ENCODE measurements around the gene POP7.
A peak's percentile ranks its signal among the peaks of the same experiment; 100 is the strongest.

POP7 gene

DNA sequence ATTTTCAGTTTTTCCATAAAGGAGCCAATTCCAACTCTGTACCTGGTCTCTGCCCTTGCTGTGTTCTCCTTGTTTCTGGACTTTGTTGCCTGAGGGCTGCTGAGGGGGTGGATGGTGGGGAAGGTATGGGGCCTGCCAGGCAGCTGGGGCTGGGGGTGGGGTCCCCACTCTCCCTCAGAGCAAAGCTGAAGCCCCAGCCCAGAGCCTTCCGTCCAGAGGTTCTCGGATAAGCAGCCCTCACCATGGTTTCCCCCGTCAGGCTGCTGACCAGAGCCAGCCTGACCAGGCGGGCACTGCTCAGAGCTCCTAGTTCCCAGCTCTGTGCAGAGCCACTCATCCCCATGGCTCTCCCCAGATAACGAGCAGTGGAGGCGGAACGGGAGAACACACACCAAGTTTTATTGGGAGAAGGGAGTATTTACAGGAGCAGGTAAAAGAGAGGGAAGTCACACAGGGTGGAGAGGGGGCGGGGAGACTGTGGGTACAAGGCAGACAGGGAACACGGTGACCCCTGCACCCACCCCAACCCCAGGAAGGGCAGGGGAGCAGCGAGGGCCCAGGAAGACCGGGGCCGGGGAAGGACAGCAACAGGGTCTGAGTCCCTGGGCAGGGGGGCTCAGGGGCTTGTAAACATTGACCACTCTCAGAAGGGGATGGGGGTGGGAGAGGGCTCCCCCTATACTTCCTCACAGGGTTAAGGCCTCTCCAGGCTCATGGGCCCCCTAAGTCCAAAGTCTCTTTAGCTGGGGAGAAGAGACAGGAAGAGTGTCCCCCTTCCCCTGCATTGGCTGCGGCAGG is 26.6 kb upstream of the POP7 start:
- no peak for DNase-seq (ENCODE audit: low spot score)

DNA sequence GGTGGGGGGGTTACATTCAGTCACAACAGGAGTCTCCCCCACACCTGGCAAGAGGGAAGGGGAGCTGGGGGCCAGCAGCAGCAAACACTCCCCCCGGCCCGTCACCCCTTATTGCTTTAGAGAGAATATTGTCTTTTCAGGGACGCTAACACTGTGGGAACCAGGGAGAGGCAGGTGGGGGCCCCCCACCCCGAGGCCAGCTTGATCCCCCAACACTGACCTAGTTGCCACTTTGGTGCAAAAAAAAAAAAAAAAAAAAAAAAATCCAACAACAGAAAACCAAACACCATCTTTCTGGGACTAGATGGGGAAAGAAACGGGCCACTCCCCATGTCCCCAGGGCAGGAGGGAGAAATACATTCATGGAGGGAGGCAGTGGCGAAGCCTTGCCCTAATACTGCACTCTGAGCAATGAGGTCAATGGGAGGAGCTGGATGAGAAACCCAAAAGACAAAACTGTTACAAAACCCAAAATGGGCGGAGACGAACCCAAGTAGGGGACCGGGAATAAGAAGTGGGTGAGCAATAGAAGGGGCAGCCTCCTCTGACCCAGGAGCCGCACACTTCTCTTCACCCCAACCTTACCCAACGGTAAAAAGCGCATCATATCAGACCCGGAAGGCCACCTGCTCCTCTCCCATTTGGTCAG is 25.9 kb upstream of the POP7 start:
- no peak for DNase-seq (ENCODE audit: low spot score)

GRCh38 chr7:100680576-100681271 is 25.2 kb upstream of the POP7 start:
- no peak for DNase-seq (ENCODE audit: low spot score)

DNA sequence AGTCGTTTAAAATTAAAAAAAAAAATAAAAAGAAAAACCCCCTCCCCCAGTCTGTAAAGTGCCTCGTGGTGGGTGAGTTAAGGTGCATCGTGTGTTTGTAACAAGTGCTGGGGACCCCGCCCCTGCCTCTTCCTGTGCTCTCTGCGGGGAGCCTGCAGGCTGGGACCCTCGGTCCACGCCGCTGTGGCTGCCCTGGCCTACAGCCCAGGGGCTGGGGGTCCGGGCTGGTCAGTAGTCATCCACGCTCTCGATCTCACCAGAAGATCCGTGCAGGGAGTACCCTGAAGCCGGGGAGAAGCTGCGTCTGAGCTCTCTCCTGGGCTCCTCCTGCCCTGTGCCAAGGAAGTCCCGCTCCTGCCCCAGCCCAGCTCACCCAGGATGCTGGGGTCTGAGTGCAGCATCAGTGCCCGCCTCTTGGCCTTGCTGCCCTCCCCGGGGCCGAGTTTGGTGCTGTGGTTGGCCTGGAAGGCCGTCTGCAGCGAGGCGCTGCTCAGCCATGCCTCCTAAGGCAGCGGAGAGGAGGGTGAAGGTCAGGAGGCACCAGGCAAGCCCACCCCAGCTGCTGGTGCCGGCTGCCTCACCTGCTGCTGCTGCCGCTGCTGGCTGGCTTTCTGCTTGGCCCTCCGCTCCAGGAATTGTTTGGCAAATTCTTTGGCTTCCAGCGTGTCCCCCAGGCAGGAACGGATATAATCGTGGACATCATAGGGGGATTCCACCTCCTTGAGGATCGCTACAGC is 24.3 kb upstream of the POP7 start:
- no peak for DNase-seq (ENCODE audit: low spot score)

DNA sequence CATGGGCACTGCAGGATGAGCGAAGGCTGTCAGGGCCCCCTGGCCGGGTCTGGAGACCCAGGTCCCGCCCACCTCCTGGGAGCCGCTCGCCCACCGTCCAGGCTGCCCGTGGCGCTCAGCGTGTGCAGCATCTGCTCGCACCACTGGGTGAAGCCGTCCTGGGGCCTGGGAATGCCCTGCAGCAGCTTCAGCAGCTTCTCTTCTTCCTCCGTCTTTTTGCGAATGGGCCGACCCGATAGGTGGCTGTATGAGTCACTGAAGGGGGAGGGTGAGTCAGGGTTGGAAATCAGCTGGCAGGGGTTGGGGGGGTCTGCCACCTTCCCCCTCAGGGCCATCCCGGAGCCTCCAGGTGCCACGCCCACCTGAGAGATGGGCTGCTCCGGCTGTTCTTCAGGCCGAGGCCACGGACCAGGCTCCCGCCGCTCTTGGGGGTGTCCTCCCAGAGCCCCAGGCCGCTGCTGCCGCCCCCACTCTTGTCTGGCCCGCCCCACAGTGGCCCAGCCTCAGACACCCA is 23.6 kb upstream of the POP7 start:
- DNase-seq (ENCODE audit: low spot score): no peak

DNA sequence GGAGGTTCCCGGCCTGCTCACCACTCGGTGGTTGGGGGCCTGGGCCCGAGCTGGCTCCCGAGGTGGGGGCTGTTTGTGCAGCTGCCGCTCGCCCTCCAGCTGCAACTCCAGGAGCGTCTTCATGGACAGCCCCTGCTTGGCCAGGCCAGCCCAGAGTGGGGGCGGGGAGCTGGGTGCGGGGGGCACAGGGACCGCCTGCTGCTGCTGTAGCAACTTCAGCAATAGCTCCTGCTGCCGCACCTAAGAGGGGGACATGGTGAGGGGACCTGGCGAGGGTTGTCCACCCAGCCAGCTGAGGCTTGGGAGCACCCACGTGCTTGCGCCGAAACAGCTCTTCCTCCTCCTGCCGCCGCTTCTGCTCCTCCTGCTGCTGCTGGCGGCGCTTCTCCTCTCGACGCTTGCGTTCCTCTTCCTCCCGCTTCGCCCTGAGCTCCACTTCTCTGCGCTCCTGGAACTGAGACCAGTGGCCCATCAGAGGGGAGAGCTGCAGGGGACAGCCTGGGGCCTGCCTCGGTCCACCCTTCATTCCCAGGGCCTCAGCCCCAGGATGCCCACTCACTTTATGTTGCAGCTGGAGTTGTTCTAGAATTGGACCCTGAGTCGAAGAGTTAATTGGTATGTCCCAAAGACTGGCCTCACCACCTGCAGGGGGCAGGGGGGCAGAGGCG is 22.8 kb upstream of the POP7 start:
- no peak for DNase-seq (ENCODE audit: low spot score)

GRCh38 chr7:100683659-100684533 is 22.0 kb upstream of the POP7 start:
- DNase-seq (ENCODE audit: low spot score): no peak

DNA sequence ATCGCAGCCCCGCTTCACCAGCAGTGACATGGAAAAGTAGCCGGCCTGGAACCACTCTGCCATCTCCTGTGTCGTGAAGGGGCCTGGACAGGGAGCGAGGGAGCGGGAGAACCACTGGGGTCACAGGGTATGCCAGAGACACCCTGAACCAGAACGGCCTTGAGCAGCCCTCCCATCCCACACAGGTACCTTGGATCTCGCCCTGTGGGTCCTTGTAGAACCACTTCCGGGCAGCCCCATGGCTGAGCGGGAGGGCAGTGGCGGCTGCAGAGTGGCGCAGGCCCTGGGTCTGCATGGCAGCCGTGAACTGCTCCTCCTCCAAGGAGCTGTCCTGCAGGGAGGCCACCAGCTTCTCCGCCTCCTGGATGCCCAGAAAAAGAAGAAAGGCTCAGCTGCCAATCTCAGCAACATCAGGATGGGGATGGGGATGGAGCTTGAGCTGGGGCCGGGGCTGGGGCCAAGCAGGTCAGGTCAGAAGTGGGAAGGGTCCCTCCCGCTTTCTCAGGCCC is 21.3 kb upstream of the POP7 start:
- no peak for DNase-seq (ENCODE audit: low spot score)

DNA sequence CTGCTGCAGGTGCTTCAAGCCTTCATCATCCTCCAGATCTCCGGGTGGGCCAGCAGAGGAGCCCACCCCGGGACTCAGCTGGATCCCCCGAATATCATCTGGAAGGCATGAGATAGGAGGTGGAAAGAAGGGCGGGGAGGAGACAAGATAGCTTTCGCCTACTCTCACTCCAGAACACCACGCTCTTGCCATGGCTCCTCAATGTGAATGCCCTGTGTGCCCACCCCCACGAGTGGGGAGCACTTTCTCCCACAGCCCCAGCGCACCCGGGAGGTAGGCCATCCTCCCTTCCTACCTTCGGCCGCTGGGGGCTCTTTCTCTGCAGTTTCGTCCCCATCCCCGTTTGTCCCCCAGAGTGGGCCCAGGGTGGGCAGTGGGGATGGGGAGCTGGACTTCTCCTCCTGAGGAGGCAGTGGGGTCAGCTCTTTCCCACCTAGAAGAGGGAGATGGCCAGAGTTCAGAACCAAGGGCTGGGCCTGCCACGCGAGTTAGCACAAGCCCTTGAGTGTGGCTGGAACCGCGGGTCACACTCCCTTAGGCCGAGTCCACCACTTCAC is 20.8 kb upstream of the POP7 start:
- no peak for DNase-seq (ENCODE audit: low spot score)

- DNase-seq (ENCODE audit: low spot score): no peak
Observed at GRCh38 chr7:100685631-100686145, 20.2 kb upstream of the POP7 start.

DNA sequence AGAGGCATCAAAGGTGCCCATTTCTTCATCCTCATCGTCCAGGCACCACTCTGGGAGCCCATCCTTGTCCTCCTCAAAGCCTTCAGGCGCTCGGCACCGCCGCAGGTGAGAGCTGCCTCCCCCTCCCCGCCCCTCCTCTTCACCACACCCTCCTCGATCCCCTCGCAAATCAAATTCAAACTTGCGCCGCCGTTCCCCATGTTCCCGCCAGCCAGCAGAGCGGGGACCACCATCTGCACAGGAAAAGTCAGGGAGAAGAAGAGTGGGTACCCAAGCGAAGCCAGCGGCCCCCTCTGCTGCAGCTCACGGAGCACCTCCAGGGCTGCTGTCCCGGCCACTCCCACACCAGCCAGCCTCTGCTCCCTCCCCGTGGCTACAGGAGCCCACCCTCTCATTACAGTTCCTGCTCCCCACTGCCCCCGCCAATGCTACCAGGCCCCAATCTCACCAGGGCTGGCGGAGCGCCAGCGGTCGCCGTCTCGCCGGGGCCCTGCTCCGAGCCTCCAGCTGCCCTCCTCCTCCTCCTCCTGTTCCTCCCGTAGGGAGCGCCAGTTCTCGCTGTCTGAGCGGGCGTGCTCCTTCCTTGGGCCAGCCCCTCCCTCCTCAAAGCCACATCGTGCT is 19.6 kb upstream of the POP7 start:
- DNase-seq (ENCODE audit: low spot score): no peak

DNA sequence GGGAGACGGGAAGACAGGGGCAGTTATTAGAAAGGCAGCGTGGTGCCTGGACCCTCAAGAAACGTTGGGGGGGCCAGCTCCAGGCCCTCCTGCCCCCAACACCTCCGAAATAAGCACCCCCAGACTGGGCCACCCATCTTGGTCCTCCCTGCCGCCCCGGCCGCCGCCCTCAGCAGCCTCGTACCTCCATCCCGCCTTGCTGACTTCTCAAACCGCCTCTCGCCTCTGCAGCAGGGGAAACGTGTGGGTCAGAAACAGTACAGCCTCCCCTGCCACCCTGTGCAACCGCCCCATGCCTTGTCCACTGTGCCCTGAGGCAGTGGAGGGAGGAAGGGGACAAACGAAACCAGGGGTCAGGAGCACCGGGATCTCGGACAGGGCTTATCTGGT is 19.1 kb upstream of the POP7 start:
- no peak for DNase-seq (ENCODE audit: low spot score)

GRCh38 chr7:100687261-100687660 is 18.7 kb upstream of the POP7 start:
- DNase-seq (ENCODE audit: low spot score): no peak

DNA sequence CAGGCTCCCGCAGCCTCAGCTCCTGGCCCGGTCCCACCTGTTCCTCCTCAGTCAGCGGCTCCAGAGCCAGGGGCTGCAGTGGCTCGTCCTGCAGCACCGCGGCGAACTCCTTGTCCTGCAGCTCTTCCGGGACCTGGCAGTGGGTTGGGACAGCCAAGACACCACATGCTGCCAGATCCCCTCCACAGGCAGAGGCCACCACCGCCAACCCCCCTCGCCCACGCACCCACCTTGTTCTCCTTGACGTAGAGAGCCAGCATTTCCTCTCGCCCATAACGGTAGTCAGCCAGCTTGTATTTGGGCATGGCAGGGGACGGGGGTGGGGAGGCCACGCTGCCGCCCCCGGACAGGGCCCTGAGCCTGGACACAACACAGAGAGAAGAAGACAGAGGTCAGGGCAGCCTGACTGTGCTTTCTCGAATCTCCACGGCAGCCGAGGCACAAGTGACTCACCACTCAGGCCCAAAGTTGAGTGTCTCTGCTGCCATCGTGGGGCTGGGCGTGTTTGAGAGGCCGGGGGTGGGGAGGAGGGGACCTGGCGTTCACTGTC is 18.1 kb upstream of the POP7 start:
- DNase-seq (ENCODE audit: low spot score): no peak

- DNase-seq (ENCODE audit: low spot score): no peak
Observed at GRCh38 chr7:100688326-100688860, 17.5 kb upstream of the POP7 start.

DNA sequence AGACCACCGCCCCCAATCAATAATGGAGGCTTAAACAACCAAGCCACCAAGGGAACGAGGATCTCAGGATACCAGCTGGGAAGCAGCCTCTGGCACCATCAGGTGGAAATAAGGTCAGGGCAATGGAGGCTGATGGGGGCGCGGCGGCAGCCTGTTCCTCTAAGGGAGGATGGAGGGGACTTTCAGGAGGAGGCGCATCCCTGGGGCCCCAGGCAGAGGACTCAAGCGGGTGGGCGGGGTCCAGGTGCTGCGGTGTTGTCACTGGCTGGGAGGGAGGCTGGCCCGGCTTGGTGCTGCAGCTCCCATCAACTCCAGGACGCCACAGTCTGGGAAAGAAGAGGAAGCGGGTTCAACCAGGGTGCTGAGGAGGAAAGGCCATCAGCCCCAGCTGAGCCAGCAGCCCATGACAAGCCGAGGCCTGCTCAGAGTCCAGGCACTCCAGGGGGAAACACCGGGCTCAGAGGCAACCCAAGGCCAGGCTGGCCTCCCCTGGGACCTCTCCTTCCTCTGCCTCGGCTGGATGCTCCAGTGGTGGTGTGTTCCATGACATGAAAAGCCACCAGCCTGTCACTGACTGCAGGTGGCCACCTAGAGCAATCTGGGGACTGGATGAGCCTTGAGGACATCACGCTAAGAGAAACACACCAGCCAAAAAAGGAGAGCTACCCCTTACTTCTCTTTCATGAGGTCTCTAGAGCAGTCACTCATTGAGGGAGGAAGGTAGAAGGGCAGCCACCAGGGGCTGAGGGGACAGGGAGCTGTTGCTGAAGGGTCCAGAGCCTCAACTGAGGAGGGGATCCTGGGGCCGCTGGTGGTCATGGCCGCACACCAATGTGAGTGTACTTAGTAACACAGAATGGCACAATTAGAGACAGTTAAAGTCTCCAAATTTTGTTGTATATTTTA is 16.4 kb upstream of the POP7 start:
- DNase-seq (ENCODE audit: low spot score): no peak

GRCh38 chr7:100691676-100692577 is 14.0 kb upstream of the POP7 start:
- DNase-seq (ENCODE audit: low spot score): peak; percentile 99

Measured in HuH-7.5 (cell line).